GM23338 (cell line): ENCODE results near the gene TEN1. TPM values are rescaled to one million over a fixed set of nuclear protein-coding genes. Genes with fewer than 3 reads are reported as not detected.

ENCODE experiments used
- ATAC-seq: fragments of 200-7000 bp; cut with Tn5 transposase; 3 replicates; pipeline ENCODE4 v1.9.1; 2020
- DNase-seq: peaks from one replicate; pipeline ENCODE4 v3.0.0-alpha.2; 2015; ENCODE audit warnings: low spot score
- H2AFZ ChIP-seq: fragments of 200-600 bp; sonication (generic); 2 replicates; pipeline ENCODE4 v1.8.0; 2016; ENCODE audit warnings: antibody characterized with exemption, mild to moderate bottlenecking, moderate library complexity
- H3F3A ChIP-seq: fragments of 200-600 bp; sonication (generic); replicated peaks from 2 replicates; pipeline ENCODE4 v1.8.0; 2017; ENCODE audit warnings: antibody characterized with exemption, mixed run types, low read depth
- H3K27ac ChIP-seq: fragments of 200-600 bp; sonication (generic); 2 replicates; pipeline ENCODE4 v1.6.1; 2016; ENCODE audit warnings: low read depth
- H3K27me3 ChIP-seq: fragments of 200-600 bp; sonication (generic); 2 replicates; pipeline ENCODE4 v1.8.0; 2016; ENCODE audit warnings: mild to moderate bottlenecking, mixed run types, moderate library complexity; ENCODE audit not compliant: insufficient read depth
- H3K36me3 ChIP-seq: fragments of 200-600 bp; sonication (generic); 2 replicates; pipeline ENCODE4 v1.8.0; 2016; ENCODE audit warnings: mild to moderate bottlenecking; ENCODE audit not compliant: insufficient read depth
- H3K4me1 ChIP-seq: fragments of 200-600 bp; sonication (generic); 2 replicates; pipeline ENCODE4 v1.8.0; 2016; ENCODE audit warnings: mild to moderate bottlenecking, moderate library complexity; ENCODE audit not compliant: insufficient read depth
- H3K4me2 ChIP-seq: fragments of 200-600 bp; sonication (generic); 2 replicates; pipeline ENCODE4 v1.7.1; 2017; ENCODE audit warnings: mixed run types
- H3K4me3 ChIP-seq: fragments of 200-600 bp; sonication (generic); 2 replicates; pipeline ENCODE4 v1.6.1; 2016; ENCODE audit warnings: mixed run types
- H3K79me2 ChIP-seq: fragments of 200-600 bp; sonication (generic); replicated peaks from 2 replicates; pipeline ENCODE4 v1.8.0; 2017; ENCODE audit warnings: mild to moderate bottlenecking; ENCODE audit not compliant: insufficient read depth
- H3K9me2 ChIP-seq: fragments of 200-600 bp; sonication (generic); 2 replicates; pipeline ENCODE4 v1.8.0; 2017; ENCODE audit not compliant: insufficient read depth
- H4K20me1 ChIP-seq: fragments of 200-600 bp; sonication (generic); replicated peaks from 2 replicates; pipeline ENCODE4 v1.8.0; 2017; ENCODE audit warnings: mild to moderate bottlenecking; ENCODE audit not compliant: insufficient read depth
- H3K27ac Mint-ChIP-seq: 2 replicates; pipeline ENCODE4 v1.8.0; 2020; ENCODE audit warnings: inconsistent platforms, mild to moderate bottlenecking, moderate library complexity, mixed read lengths
- H3K27me3 Mint-ChIP-seq: 3 replicates; pipeline ENCODE4 v1.8.0; 2022; ENCODE audit warnings: low read depth, mild to moderate bottlenecking, moderate library complexity, mixed read lengths, inconsistent platforms; ENCODE audit not compliant: insufficient read depth, poor library complexity
- H3K36me3 Mint-ChIP-seq: 3 replicates; pipeline ENCODE4 v1.8.0; 2021; ENCODE audit warnings: low read depth, mild to moderate bottlenecking, inconsistent platforms, moderate library complexity, mixed read lengths
- H3K4me1 Mint-ChIP-seq: 3 replicates; pipeline ENCODE4 v1.8.0; 2020; ENCODE audit warnings: mild to moderate bottlenecking, inconsistent platforms, mixed read lengths
- H3K4me3 Mint-ChIP-seq: 3 replicates; pipeline ENCODE4 v1.8.0; 2021; ENCODE audit warnings: moderate library complexity, mild to moderate bottlenecking, inconsistent platforms, mixed read lengths
- H3K9me3 Mint-ChIP-seq: 3 replicates; pipeline ENCODE4 v1.8.0; 2020; ENCODE audit warnings: moderate library complexity, mild to moderate bottlenecking, inconsistent platforms, mixed read lengths
- CREB1 ChIP-seq: fragments of 250-450 bp; sonication (Bioruptor Pico); IDR thresholded peaks from 2 replicates; pipeline ENCODE4 v1.5.0; 2020; ENCODE audit warnings: low read depth, mild to moderate bottlenecking, moderate library complexity
- ETS1 ChIP-seq: IDR thresholded peaks from 2 replicates; pipeline ENCODE4 v1.6.1; 2016; ENCODE audit warnings: antibody characterized with exemption
- EZH2phosphoT487 ChIP-seq: fragments of 200-600 bp; sonication (generic); IDR thresholded peaks from one replicate; pipeline ENCODE4 v1.8.1; 2018; ENCODE audit warnings: antibody characterized with exemption; ENCODE audit not compliant: unreplicated experiment
- NANOG ChIP-seq: IDR thresholded peaks from 2 replicates; pipeline ENCODE4 v1.6.1; 2016; ENCODE audit warnings: antibody characterized with exemption, borderline replicate concordance
- POLR2AphosphoS5 ChIP-seq: IDR thresholded peaks from 2 replicates; pipeline ENCODE4 v1.6.1; 2016; ENCODE audit warnings: antibody characterized with exemption, low read depth
- ZNF462 ChIP-seq: fragments of 250-450 bp; sonication (Bioruptor Pico); IDR thresholded peaks from 2 replicates; pipeline ENCODE4 v1.5.0; 2020; ENCODE audit warnings: mild to moderate bottlenecking, moderate library complexity
- polyA plus RNA-seq: library from polyadenylated mRNA; unstranded; fragments of >200 nt; fragmentation: Nextera tagmentation; extraction: Ambion mirVana; gene quantifications from 2 replicates; pipeline ENCODE4 v1.2.1, GENCODE V29; 2016
- total RNA-seq: library from RNA; depleted of rRNA; stranded (reverse); fragments of >200 nt; shearing (Covaris generic); gene quantifications from 2 replicates; pipeline ENCODE4 v1.2.3, GENCODE V29; 2014
- TF ChIP-seq, protein P1 (sequence below): IDR thresholded peaks from one replicate; pipeline ENCODE4 v1.6.1; 2018; ENCODE audit warnings: antibody characterized with exemption; ENCODE audit not compliant: unreplicated experiment

TEN1 gene
- total and polyA plus RNA-seq, 2 experiments from 2014 or later = 11.3 to 14.1 TPM

DNA sequence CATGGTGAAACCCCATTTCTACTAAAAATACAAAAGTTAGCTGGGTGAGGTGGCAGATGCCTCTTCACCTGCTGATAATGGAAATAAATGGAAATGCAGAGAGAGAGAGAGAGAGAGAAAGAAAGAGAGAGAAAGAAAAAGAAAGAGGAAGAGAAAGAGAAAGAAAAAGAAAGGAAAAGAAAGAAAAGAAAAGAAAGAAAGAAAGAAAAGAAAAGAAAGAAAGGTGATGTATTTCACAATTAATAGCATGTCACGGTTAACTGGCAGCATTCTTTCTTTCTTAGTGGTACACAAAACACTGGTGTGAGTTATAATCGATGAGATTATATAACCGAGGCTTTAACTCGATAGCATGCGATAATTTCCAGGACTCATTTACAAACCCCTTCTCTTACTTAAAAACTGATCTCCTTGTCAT is 3.3 kb upstream of the TEN1 start (continued):
- TF ChIP-seq, protein P1, sequence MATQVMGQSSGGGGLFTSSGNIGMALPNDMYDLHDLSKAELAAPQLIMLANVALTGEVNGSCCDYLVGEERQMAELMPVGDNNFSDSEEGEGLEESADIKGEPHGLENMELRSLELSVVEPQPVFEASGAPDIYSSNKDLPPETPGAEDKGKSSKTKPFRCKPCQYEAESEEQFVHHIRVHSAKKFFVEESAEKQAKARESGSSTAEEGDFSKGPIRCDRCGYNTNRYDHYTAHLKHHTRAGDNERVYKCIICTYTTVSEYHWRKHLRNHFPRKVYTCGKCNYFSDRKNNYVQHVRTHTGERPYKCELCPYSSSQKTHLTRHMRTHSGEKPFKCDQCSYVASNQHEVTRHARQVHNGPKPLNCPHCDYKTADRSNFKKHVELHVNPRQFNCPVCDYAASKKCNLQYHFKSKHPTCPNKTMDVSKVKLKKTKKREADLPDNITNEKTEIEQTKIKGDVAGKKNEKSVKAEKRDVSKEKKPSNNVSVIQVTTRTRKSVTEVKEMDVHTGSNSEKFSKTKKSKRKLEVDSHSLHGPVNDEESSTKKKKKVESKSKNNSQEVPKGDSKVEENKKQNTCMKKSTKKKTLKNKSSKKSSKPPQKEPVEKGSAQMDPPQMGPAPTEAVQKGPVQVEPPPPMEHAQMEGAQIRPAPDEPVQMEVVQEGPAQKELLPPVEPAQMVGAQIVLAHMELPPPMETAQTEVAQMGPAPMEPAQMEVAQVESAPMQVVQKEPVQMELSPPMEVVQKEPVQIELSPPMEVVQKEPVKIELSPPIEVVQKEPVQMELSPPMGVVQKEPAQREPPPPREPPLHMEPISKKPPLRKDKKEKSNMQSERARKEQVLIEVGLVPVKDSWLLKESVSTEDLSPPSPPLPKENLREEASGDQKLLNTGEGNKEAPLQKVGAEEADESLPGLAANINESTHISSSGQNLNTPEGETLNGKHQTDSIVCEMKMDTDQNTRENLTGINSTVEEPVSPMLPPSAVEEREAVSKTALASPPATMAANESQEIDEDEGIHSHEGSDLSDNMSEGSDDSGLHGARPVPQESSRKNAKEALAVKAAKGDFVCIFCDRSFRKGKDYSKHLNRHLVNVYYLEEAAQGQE = no peak
- no peak for TF ChIP-seq EZH2phosphoT487
- no peak for TF ChIP-seq POLR2AphosphoS5
- TF ChIP-seq NANOG = no peak

DNA sequence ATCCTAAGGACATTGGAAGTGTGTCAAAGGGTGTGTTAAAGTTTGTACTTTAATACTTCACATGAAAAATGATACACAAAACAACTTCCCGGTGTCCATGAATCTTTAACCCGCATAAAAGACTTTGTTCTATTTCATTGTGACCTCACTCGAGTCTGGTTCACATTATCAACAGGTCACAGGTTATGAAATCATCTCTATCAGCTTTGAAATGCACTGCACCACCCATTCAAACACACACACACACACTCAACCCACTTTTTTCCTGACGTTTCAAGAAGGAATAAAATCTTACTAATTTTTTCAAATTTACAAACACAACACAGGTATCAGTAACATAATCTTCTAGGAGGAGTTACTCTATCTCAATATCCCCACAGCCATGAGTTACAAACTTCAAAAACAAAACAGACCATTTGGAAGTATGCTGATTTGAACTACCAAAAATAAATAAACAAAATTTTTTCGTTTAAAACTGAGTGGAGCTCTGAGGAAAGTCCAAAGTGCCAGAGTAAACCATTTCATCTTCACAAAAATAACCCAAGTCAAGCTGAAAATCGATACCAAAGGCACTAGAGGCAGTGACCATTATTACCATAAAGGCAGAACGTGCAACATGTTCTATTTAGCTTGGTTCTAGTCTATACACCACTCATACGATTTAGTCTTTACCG is 2.7 kb upstream of the TEN1 start:
- no peak overlapping the region for H2AFZ ChIP-seq
- Mint-ChIP-seq H3K4me3 (peak overlapping the region; percentile 48; the same call in 2 of the 3 replicates), H3K36me3 (peaks cover 31% of the 10 kb centered on the region), H3K9me3 (no peaks in the 10 kb centered on the region), H3K27me3 (peaks cover 20% of the 10 kb centered on the region), H3K27ac (no peak overlapping the region), H3K4me1 (peaks cover 23% of the 10 kb centered on the region)
- H4K20me1 ChIP-seq = 0 out of 2 replicates have a peak, but pooled peaks cover 4% of the 10 kb centered on the region
- no peaks in the 10 kb centered on the region for H3K36me3 ChIP-seq
- no peaks in the 10 kb centered on the region for H3K27me3 ChIP-seq
- peaks cover 15% of the 10 kb centered on the region for H3K4me1 ChIP-seq
- no peak for ATAC-seq
- H3K4me3 ChIP-seq = no peak overlapping the region
- H3F3A ChIP-seq = peaks cover 17% of the 10 kb centered on the region
- no peak for DNase-seq
- H3K27ac ChIP-seq = no peak overlapping the region
- H3K79me2 ChIP-seq = peaks cover 80% of the 10 kb centered on the region
- H3K9me2 ChIP-seq = no peaks in the 10 kb centered on the region
- no peak overlapping the region for H3K4me2 ChIP-seq
- TF ChIP-seq CREB1 (no peak), ZNF462 (CRISPR knock-in tag) (no peak), NANOG (no peak), ETS1 (no peak)
- TF ChIP-seq, protein P1 = no peak
